GM18499 (cell line): ENCODE measurements around the gene KCNJ12.
"Not testable (repeated sequence)": the region's sequence is repeated elsewhere in the genome, so short reads cannot be mapped to it uniquely, and the experiment has no call there.

ENCODE experiments used
- ATAC-seq: cut with Tn5 transposase; IDR thresholded peaks from one replicate; pipeline ENCODE4 v1.9.1; 2021; ENCODE audit warnings: moderate number of reproducible peaks; ENCODE audit not compliant: insufficient read depth, unreplicated experiment

Gene KCNJ12

GRCh38 chr17:21376081-21376758, at the start of gene KCNJ12:
TSS of gene KCNJ12 (plus strand) at chr17:21376357. CDS start at chr17:21415343, 38,986 bp downstream.
- no peak for ATAC-seq

GRCh38 chr17:21327921-21328320, 48.2 kb upstream of the KCNJ12 start:
- ATAC-seq, result peak; percentile 47

GRCh38 chr17:21328778-21329177, 47.4 kb upstream of the KCNJ12 start:
- not testable (repeated sequence) for ATAC-seq

DNA sequence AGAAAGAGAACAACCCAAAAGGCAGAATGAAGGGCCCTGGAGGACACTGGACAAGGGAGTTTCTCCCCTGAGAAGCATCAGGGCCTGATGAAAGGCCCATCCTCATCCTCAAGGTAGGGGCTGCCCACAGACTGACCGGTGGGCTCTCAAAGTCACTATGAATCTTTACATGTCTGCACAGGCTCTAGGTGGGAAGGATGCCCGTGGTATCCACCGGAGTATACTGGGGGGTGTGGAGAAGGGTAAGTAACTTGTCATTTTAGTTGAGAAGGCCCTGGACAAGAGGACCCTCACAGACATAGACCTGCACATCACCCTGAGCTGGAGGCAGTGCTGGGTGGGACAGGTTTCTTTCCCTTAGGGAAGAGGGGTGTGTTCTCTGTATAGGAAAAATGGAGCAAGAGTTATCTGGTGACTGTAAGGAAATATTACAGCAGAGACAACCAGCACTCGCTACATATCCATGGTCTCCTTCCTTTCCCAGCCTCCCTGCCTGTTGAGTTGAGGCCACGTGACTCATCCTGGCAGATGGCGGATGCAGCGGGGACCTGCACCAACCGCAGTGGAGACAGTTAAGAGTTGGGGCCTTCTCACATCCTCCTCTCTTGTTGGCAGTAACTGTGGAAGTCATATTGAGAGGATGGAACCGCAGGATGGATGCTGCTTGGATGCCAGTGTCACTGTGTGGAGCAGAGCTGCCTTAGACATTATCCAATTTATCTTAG, 45.6 kb upstream of the KCNJ12 start:
- ATAC-seq, result no peak

- ATAC-seq, result not testable (repeated sequence)
Observed at GRCh38 chr17:21336541-21337294, 39.4 kb upstream of the KCNJ12 start.

GRCh38 chr17:21337981-21338625, 38.1 kb upstream of the KCNJ12 start:
- ATAC-seq, result not testable (repeated sequence)

GRCh38 chr17:21339011-21339410, 37.1 kb upstream of the KCNJ12 start:
- no peak for ATAC-seq

DNA sequence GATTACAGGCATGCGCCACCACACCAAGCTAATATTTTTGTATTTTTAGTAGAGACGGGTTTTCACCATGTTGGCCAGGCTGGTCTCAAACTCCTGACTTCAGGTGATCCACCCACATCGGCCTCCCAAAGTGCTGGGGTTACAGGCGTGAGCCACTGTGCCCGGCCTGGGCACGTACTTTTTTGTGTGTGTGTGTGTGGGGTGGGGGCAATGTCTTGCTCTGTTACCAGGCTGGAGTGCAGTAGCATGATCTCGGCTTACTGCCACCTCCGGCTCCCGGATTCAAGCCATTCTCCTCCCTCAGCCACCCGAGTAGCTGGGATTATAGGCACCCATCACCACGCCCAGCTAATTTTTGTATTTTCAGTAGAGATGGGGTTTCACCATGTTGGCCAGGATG, 36.6 kb upstream of the KCNJ12 start:
- not testable (repeated sequence) for ATAC-seq

- ATAC-seq, result not testable (repeated sequence)
Observed at GRCh38 chr17:21340407-21340806, 35.8 kb upstream of the KCNJ12 start.

- not testable (repeated sequence) for ATAC-seq
Observed at GRCh38 chr17:21341279-21341678, 34.9 kb upstream of the KCNJ12 start.

DNA sequence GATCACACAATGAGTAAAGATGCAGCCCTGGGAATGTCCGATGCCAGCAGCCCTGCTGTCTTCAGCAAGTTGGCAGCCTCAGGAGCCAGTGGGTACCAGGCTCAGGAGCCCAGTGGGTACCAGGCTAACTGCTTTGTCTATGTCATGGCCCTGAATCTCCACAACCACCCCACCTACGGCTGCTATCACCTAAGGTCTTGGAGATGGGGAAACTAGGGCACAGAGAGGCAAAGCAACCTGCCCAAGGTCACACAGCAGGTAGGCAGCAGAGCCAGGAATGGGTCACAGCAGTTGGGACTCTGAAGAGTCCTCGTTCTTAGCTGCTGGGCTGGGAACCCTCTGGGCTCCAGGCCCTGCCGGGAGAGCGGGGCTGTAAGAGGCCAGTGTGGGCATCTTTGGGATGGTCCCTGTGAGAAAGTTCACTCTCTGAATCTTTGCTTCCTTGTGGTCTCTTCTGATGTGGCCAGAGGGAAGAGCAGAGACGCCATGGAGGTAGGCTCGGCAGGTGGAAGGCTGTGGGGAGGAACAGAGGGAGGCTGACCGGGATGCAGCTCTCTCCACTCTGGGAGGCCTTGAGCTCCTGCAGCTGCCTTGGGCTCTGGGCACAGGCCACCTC, 34.1 kb upstream of the KCNJ12 start:
- ATAC-seq, result not testable (repeated sequence)

- not testable (repeated sequence) for ATAC-seq
Observed at GRCh38 chr17:21343061-21343949, 32.9 kb upstream of the KCNJ12 start.

DNA sequence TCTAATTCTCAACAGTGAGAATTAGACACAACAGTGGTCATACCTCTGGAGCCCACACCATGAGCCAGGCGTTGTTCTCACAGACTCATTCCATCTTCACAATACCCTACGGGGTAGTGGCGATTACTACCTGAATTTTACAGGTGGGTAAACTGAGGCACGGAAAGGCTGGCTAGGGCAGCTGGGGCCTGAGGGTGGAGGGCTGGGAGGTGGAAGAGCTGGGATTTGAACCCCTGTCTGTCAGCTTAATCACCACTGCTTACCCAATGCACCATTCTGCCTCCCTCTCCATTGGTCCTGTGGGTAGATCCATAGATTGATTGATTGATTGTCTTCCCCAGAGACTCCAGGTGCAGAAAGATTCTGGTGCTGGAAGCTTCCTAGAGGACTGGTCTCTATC, 31.4 kb upstream of the KCNJ12 start:
- not testable (repeated sequence) for ATAC-seq

DNA sequence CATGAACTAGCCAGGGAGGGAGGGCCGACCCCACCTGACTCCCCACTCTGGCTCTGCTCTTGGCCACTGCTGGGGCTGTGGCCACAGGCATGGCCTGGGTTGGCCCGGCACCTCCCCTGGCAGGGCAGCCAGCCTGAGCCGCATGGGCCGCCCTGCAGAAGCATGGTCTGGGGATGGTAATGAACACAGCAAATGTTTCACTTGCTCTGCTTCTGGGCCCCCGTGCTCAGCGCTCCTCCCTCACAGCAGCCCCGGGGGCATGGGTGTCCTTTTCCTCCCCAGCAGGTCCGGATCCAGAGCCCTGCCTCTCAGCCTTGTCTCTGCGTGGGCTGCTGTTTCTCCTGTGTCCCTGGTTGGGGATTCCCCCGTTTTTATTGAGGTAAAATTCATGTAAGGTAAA, 30.9 kb upstream of the KCNJ12 start:
- no peak for ATAC-seq

GRCh38 chr17:21346107-21346506, 30.1 kb upstream of the KCNJ12 start:
- ATAC-seq, result not testable (repeated sequence)

GRCh38 chr17:21346651-21347250, 29.4 kb upstream of the KCNJ12 start:
- ATAC-seq, result not testable (repeated sequence)

- ATAC-seq, result not testable (repeated sequence)
Observed at GRCh38 chr17:21347660-21348059, 28.5 kb upstream of the KCNJ12 start.

- peak; percentile 46 for ATAC-seq
Observed at GRCh38 chr17:21348081-21348925, 27.9 kb upstream of the KCNJ12 start.
